AG04450 (cell line): ENCODE measurements around the gene LRP5. TPM values are rescaled to one million over a fixed set of nuclear protein-coding genes. Genes with fewer than 3 reads are reported as not detected.
A peak's percentile ranks its signal among the peaks of the same experiment; 100 is the strongest.

Experiments
- CTCF ChIA-PET: fragments of 300-600, 350-600 bp; formaldehyde crosslinking; extraction: SDS; loops from one replicate; lab custom pipeline; 2022; ENCODE audit warnings: antibody characterized with exemption, inconsistent platforms; lab: Charles Lee
- POLR2A ChIA-PET: fragments of 350-600 bp; formaldehyde crosslinking; extraction: SDS; loops from one replicate; lab custom pipeline; 2021; ENCODE audit warnings: antibody characterized with exemption, inconsistent platforms; lab: Yijun Ruan, JAX
- DNase-seq: peaks from one replicate; pipeline ENCODE4 v3.0.0-alpha.2; 2011; ENCODE audit warnings: low read depth, low spot score
- H3K27ac ChIP-seq: one replicate; pipeline ENCODE4 v1.5.1; 2012; ENCODE audit warnings: low read depth, low read length, control low read depth
- H3K27me3 ChIP-seq: one replicate; pipeline ENCODE4 v1.6.0; 2012; ENCODE audit warnings: low read length; ENCODE audit not compliant: control insufficient read depth, insufficient read depth
- H3K4me3 ChIP-seq: 2 replicates; pipeline ENCODE4 v1.5.1; 2011; ENCODE audit warnings: mild to moderate bottlenecking, low read depth, low read length, control low read depth
- H3K9me3 ChIP-seq: 2 replicates; pipeline ENCODE4 v1.5.1; 2012; ENCODE audit warnings: low read length; ENCODE audit not compliant: control insufficient read depth, insufficient read depth
- polyA minus RNA-seq: library from RNA; depleted of rRNA, polyadenylated mRNA; stranded (reverse); fragments of >200 nt; gene quantifications from 2 replicates; pipeline ENCODE4 v1.2.3, GENCODE V29; 2011; rRNA and poly(A)+ RNA removed
- polyA plus RNA-seq: library from polyadenylated mRNA; depleted of rRNA; stranded (reverse); fragments of >200 nt; gene quantifications from 2 replicates; pipeline ENCODE4 v1.2.3, GENCODE V29; 2011; rRNA removed
- TF ChIP-seq, protein P1 (sequence below): IDR thresholded peaks from 2 replicates; pipeline ENCODE4 v1.5.1; 2011; ENCODE audit warnings: low read depth, low read length, control low read depth, inconsistent platforms

LRP5 gene
- polyA plus RNA-seq, result 4.9 and 8.0 TPM in 2 replicates
- polyA minus RNA-seq, result 11.1 and 15.4 TPM in 2 replicates

- H3K27ac ChIP-seq, result no peak within 1 kb of the TSS
- POLR2A ChIA-PET, result interaction anchor here (1.9 kb wide), 1 partner anchor 40 kb away, joined by 7 read pairs; the partner anchor contains the start of gene C11orf24
- no peaks in the 10 kb centered on the region for H3K9me3 ChIP-seq
- no peaks in the 10 kb centered on the region for H3K27me3 ChIP-seq
- TF ChIP-seq, protein P1, sequence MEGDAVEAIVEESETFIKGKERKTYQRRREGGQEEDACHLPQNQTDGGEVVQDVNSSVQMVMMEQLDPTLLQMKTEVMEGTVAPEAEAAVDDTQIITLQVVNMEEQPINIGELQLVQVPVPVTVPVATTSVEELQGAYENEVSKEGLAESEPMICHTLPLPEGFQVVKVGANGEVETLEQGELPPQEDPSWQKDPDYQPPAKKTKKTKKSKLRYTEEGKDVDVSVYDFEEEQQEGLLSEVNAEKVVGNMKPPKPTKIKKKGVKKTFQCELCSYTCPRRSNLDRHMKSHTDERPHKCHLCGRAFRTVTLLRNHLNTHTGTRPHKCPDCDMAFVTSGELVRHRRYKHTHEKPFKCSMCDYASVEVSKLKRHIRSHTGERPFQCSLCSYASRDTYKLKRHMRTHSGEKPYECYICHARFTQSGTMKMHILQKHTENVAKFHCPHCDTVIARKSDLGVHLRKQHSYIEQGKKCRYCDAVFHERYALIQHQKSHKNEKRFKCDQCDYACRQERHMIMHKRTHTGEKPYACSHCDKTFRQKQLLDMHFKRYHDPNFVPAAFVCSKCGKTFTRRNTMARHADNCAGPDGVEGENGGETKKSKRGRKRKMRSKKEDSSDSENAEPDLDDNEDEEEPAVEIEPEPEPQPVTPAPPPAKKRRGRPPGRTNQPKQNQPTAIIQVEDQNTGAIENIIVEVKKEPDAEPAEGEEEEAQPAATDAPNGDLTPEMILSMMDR, result no peak
- H3K4me3 ChIP-seq, result peak within 1 kb of the TSS; percentile 76
- DNase-seq, result no peak
- CTCF ChIA-PET, result no interaction called here
Observed at GRCh38 chr11:68312117-68312779, at the start of gene LRP5. Gene LRP5, plus strand, starts transcription at chr11:68312591. Its CDS starts 124 bp downstream, at chr11:68312715.

- ChIA-PET CTCF (no interaction called here), POLR2A (no interaction called here)
- TF ChIP-seq, protein P1, result no peak
- Histone ChIP-seq H3K27me3 (no peaks in the 10 kb centered on the region), H3K9me3 (no peaks in the 10 kb centered on the region), H3K27ac (no peak overlapping the region), H3K4me3 (no peak overlapping the region)
- DNase-seq, result no peak
Observed at GRCh38 chr11:68263444-68264035, 48.9 kb upstream of the LRP5 start.

DNA sequence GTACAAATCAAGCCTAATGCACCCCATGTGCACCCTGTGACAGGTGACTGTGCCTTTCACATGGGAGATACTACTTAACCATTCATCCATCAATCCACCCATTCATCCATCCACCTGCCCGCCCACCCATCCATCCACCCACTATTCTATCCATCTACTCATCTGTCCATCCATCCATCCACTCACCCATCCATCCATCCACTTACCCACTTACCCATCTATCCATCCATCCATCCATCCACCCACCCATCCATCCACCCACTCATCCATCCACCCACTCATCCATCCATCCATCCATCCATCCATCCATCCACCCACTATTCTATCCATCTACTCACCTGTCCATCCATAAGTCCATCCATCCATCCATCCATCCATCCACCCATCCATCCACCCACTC, 48.1 kb upstream of the LRP5 start:
- DNase-seq, result no peak

GRCh38 chr11:68264741-68265540, 47.5 kb upstream of the LRP5 start:
- DNase-seq, result no peak
- H3K9me3 ChIP-seq, result no peaks in the 10 kb centered on the region
- TF ChIP-seq, protein P1, result no peak
- H3K27me3 ChIP-seq, result no peaks in the 10 kb centered on the region
- no peak overlapping the region for H3K27ac ChIP-seq
- POLR2A ChIA-PET, result no interaction called here
- CTCF ChIA-PET, result interaction anchor here (1.0 kb wide), 1 partner anchor 8 kb away, joined by 5 read pairs; no protein-coding TSS in a partner anchor
- H3K4me3 ChIP-seq, result no peak overlapping the region

More for the DNA sequence above, 48.1 kb upstream of the LRP5 start:
- H3K27ac ChIP-seq, result no peak overlapping the region
- TF ChIP-seq, protein P1, result no peak
- ChIA-PET CTCF (no interaction called here), POLR2A (no interaction called here)
- H3K4me3 ChIP-seq, result no peak overlapping the region
- no peaks in the 10 kb centered on the region for H3K27me3 ChIP-seq
- no peaks in the 10 kb centered on the region for H3K9me3 ChIP-seq
